GM19328 (cell line): Measurements from ENCODE around the gene BEGAIN.

Experiments
- ATAC-seq: cut with Tn5 transposase; IDR thresholded peaks from one replicate; pipeline ENCODE4 v1.9.1; 2021; ENCODE audit warnings: mild to moderate bottlenecking, moderate library complexity; ENCODE audit not compliant: unreplicated experiment

The BEGAIN gene

GRCh38 chr14:100568998-100569733, 18.1 kb downstream of the BEGAIN start:
- ATAC-seq: no peak

- ATAC-seq: no peak
These were observed 18.8 kb downstream of the BEGAIN start for GRCh38 chr14:100568164-100568997.

GRCh38 chr14:100567877-100568163, 19.4 kb downstream of the BEGAIN start:
- ATAC-seq: no peak

GRCh38 chr14:100567009-100567876, 20.0 kb downstream of the BEGAIN start:
- no peak for ATAC-seq

GRCh38 chr14:100566586-100566985, 20.6 kb downstream of the BEGAIN start:
- ATAC-seq: no peak

- no peak for ATAC-seq
These were observed 21.1 kb downstream of the BEGAIN start for GRCh38 chr14:100566119-100566518.

- ATAC-seq: no peak
These were observed 21.6 kb downstream of the BEGAIN start for GRCh38 chr14:100565650-100566049.

GRCh38 chr14:100564512-100564911, 22.7 kb downstream of the BEGAIN start:
- ATAC-seq: no peak

- ATAC-seq: no peak
These were observed 24.5 kb downstream of the BEGAIN start for GRCh38 chr14:100562751-100563150.

GRCh38 chr14:100561005-100561404, 26.2 kb downstream of the BEGAIN start:
- ATAC-seq: no peak

GRCh38 chr14:100560471-100560870, 26.7 kb downstream of the BEGAIN start:
- no peak for ATAC-seq

- no peak for ATAC-seq
These were observed 27.8 kb downstream of the BEGAIN start for GRCh38 chr14:100559455-100559854.

GRCh38 chr14:100558966-100559365, 28.3 kb downstream of the BEGAIN start:
- no peak for ATAC-seq

GRCh38 chr14:100558226-100558625, 29.0 kb downstream of the BEGAIN start:
- ATAC-seq: no peak

- no peak for ATAC-seq
These were observed 29.6 kb downstream of the BEGAIN start for GRCh38 chr14:100557658-100558057.

GRCh38 chr14:100556936-100557505, 30.2 kb downstream of the BEGAIN start:
- no peak for ATAC-seq

- ATAC-seq: no peak
These were observed 31.1 kb downstream of the BEGAIN start for GRCh38 chr14:100556140-100556475.

- no peak for ATAC-seq
These were observed 31.6 kb downstream of the BEGAIN start for GRCh38 chr14:100555436-100556139.

GRCh38 chr14:100554696-100555320, 32.4 kb downstream of the BEGAIN start:
- ATAC-seq: no peak

GRCh38 chr14:100554082-100554677, 33.0 kb downstream of the BEGAIN start:
- ATAC-seq: no peak
